ENCODE measurements around the gene SEPHS2. TPM values are rescaled to one million over a fixed set of nuclear protein-coding genes. Genes with fewer than 3 reads are reported as not detected.
"Not testable (repeated sequence)": the region's sequence is repeated elsewhere in the genome, so short reads cannot be mapped to it uniquely, and the experiment has no call there.

The SEPHS2 gene
- total and polyA plus RNA-seq, 2 experiments from 2014 or later, result 14.0 to 51.9 TPM

- H3K36me3 ChIP-seq, result no peaks in the 10 kb centered on the region
- H3K4me3 ChIP-seq, result no peak overlapping the region
- no peaks in the 10 kb centered on the region for H3K27me3 ChIP-seq
- no peaks in the 10 kb centered on the region for H3K9me3 ChIP-seq (ENCODE audit: low read depth)
- no peaks in the 10 kb centered on the region for H3K4me1 ChIP-seq (ENCODE audit: low read depth)
- no peak for DNase-seq (ENCODE audit: low read depth in 1 of 2, low spot score in 1 of 2)
- H3K27ac ChIP-seq, result no peak overlapping the region
- TF ChIP-seq CTCF (IDR thresholded peaks at IDR 0.05; ENCODE audit: low read depth, low read length), result no peak
Measured at GRCh38 chr16:30473231-30474073, 27.8 kb upstream of the SEPHS2 start.

GRCh38 chr16:30472328-30472942 is 26.8 kb upstream of the SEPHS2 start, which contains the start of gene ITGAL:
Gene ITGAL, plus strand, starts transcription at chr16:30472742. Its CDS starts 96 bp downstream, at chr16:30472838.
- Histone ChIP-seq H3K27me3 (no peaks in the 10 kb centered on the region), H3K27ac (no peak within 1 kb of the TSS)

GRCh38 chr16:30470632-30470995 is 24.9 kb upstream of the SEPHS2 start:
- DNase-seq (ENCODE audit: low read depth in 1 of 2, low spot score in 1 of 2), result no peak
- TF ChIP-seq CTCF (IDR thresholded peaks at IDR 0.05; ENCODE audit: low read depth, low read length), result no peak
- Histone ChIP-seq H3K4me3 (no peak overlapping the region), H3K9me3 (ENCODE audit: low read depth) (no peaks in the 10 kb centered on the region), H3K36me3 (no peaks in the 10 kb centered on the region), H3K4me1 (ENCODE audit: low read depth) (no peaks in the 10 kb centered on the region), H3K27me3 (no peaks in the 10 kb centered on the region), H3K27ac (no peak overlapping the region)

More at GRCh38 chr16:30472328-30472942, 26.8 kb upstream of the SEPHS2 start, which contains the start of gene ITGAL:
- Histone ChIP-seq H3K36me3 (no peaks in the 10 kb centered on the region), H3K4me1 (ENCODE audit: low read depth) (no peaks in the 10 kb centered on the region), H3K4me3 (no peak within 1 kb of the TSS), H3K9me3 (ENCODE audit: low read depth) (no peaks in the 10 kb centered on the region)
- TF ChIP-seq CTCF (IDR thresholded peaks at IDR 0.05; ENCODE audit: low read depth, low read length), result no peak
- no peak for DNase-seq (ENCODE audit: low read depth in 1 of 2, low spot score in 1 of 2)

GRCh38 chr16:30470170-30470512 is 24.5 kb upstream of the SEPHS2 start:
- no peaks in the 10 kb centered on the region for H3K36me3 ChIP-seq

GRCh38 chr16:30464078-30464477 is 18.4 kb upstream of the SEPHS2 start:
- no peak for TF ChIP-seq CTCF (IDR thresholded peaks at IDR 0.05; ENCODE audit: low read depth, low read length)
- Histone ChIP-seq H3K4me3 (no peak overlapping the region), H3K27me3 (no peaks in the 10 kb centered on the region), H3K4me1 (ENCODE audit: low read depth) (no peaks in the 10 kb centered on the region), H3K36me3 (no peaks in the 10 kb centered on the region), H3K27ac (no peak overlapping the region), H3K9me3 (ENCODE audit: low read depth) (no peaks in the 10 kb centered on the region)
- no peak for DNase-seq (ENCODE audit: low read depth in 1 of 2, low spot score in 1 of 2)

More at GRCh38 chr16:30470170-30470512, 24.5 kb upstream of the SEPHS2 start:
- no peak for TF ChIP-seq CTCF (IDR thresholded peaks at IDR 0.05; ENCODE audit: low read depth, low read length)
- Histone ChIP-seq H3K27ac (no peak overlapping the region), H3K4me1 (ENCODE audit: low read depth) (no peaks in the 10 kb centered on the region), H3K4me3 (no peak overlapping the region), H3K27me3 (no peaks in the 10 kb centered on the region), H3K9me3 (ENCODE audit: low read depth) (no peaks in the 10 kb centered on the region)
- DNase-seq (ENCODE audit: low read depth in 1 of 2, low spot score in 1 of 2), result no peak

GRCh38 chr16:30461426-30461825 is 15.8 kb upstream of the SEPHS2 start:
- not testable (repeated sequence) for H3K36me3 ChIP-seq; H3K27ac ChIP-seq; H3K4me1 ChIP-seq (ENCODE audit: low read depth); H3K27me3 ChIP-seq; DNase-seq (ENCODE audit: low read depth in 1 of 2, low spot score in 1 of 2); H3K4me3 ChIP-seq; H3K9me3 ChIP-seq (ENCODE audit: low read depth)

Measured in cardiac muscle cell (in vitro differentiated cells and primary cell).